Measurements from ENCODE around the gene GUK1. TPM values are rescaled to one million over a fixed set of nuclear protein-coding genes. Genes with fewer than 3 reads are reported as not detected.

The GUK1 gene
- total and polyA plus RNA-seq, 2 of the 8 experiments (the other 6 are each of a cell fraction or from before 2014, with no cell fraction given): 68.5 to 183 TPM

- no peaks in the 10 kb centered on the region for H3K36me3 ChIP-seq (ENCODE audit: control insufficient read depth in 2 of 4, insufficient read depth in 4 of 4, low read length in 3 of 4)
- H2BK15ac ChIP-seq (ENCODE audit: low read length): no peak overlapping the region
- no peak for FAIRE-seq
- peaks cover 0 to 3% (median 0%) of the 10 kb centered on the region in 4 experiments; a peak in 4 of 7 replicates for H3K27me3 ChIP-seq (replicated peaks in 1 of 4; ENCODE audit: control insufficient read depth in 3 of 4, extremely low read depth in 1 of 4, insufficient read depth in 3 of 4, low read length in 3 of 4)
- peaks cover 0 to 1% of the 10 kb centered on the region in 2 experiments; a peak in 1 of 4 replicates for H3K79me2 ChIP-seq (ENCODE audit: control insufficient read depth in 1 of 2, insufficient read depth in 2 of 2, low read length in 2 of 2)
- no peak overlapping the region for H4K8ac ChIP-seq (ENCODE audit: extremely low read depth, insufficient read depth, low read length)
- H4K91ac ChIP-seq (replicated peaks; ENCODE audit: insufficient read length, low read length): no peak overlapping the region
- no peak overlapping the region for H2AFZ ChIP-seq (ENCODE audit: low read length)
- no peak overlapping the region for H3K18ac ChIP-seq (ENCODE audit: extremely low read depth, low read length)
- no peak overlapping the region for H3K56ac ChIP-seq (replicated peaks; ENCODE audit: insufficient read length, low read depth, low read length)
- no peaks in the 10 kb centered on the region for H4K20me1 ChIP-seq (replicated peaks in 1 of 2; ENCODE audit: control insufficient read depth in 1 of 2, insufficient read depth in 2 of 2, low read length in 2 of 2)
- no peaks in the 10 kb centered on the region for H3K79me1 ChIP-seq (ENCODE audit: low read depth, low read length)
- no peak overlapping the region for H2BK20ac ChIP-seq (ENCODE audit: low read length)
- H2AK5ac ChIP-seq (ENCODE audit: low read depth, low read length): no peak overlapping the region
- 84% methylated on average over 6 of the region's 7 CpGs; no CpG with 5 or more reads in 1 of the 2 experiments for WGBS, 2 experiments (ENCODE audit: extremely low coverage in 1 of 2, insufficient coverage in 1 of 2, insufficient read length in 1 of 2, insufficient replicate concordance in 2 of 2, low coverage in 1 of 2, low lambda C conversion rate in 2 of 2, missing lambda C conversion rate in 1 of 2)
- no peak overlapping the region for H2BK12ac ChIP-seq (ENCODE audit: low read depth, low read length)
- H3K9ac ChIP-seq (replicated peaks in 1 of 4; ENCODE audit: extremely low read depth in 1 of 4, low read depth in 3 of 4, low read length in 3 of 4): no peak overlapping the region
- no peak overlapping the region for H3K4me2 ChIP-seq (ENCODE audit: insufficient read depth in 1 of 2, low read depth in 2 of 2, low read length in 2 of 2)
- H3K14ac ChIP-seq (ENCODE audit: insufficient read length): no peak overlapping the region
- H3K23ac ChIP-seq (ENCODE audit: insufficient read length): no peak overlapping the region
- no peak overlapping the region for H4K5ac ChIP-seq (ENCODE audit: insufficient read length, low read depth, low read length)
- H2BK5ac ChIP-seq (ENCODE audit: low read depth, low read length): no peak overlapping the region
- H3K9me3 ChIP-seq (ENCODE audit: insufficient read depth in 2 of 2, low read depth in 1 of 2, low read length in 1 of 2): no peaks in the 10 kb centered on the region
- POLR2A ChIA-PET (ENCODE audit: partially characterized antibody): interaction anchor here (6.5 kb wide), 1 partner anchor 8 kb away, joined by 44 read pairs; no protein-coding TSS in a partner anchor
- H3K27ac ChIP-seq (ENCODE audit: low read depth, low read length): no peak overlapping the region
- no peak for TF ChIP-seq CBX5 (IDR thresholded peaks at IDR 0.05; ENCODE audit: low read depth, low read length)
- no peak for TF ChIP-seq TBP (IDR thresholded peaks at IDR 0.05; ENCODE audit: low read depth, low read length)
- no peak for TF ChIP-seq SUZ12 (IDR thresholded peaks at IDR 0.05; ENCODE audit: low read length)
- CTCF ChIA-PET (ENCODE audit: partially characterized antibody): interaction anchor here (0.7 to 1.7 kb wide), 2 partner anchors 9 to 15 kb away, joined by 3 to 4 read pairs; no protein-coding TSS in a partner anchor
- no peak overlapping the region for H3K4ac ChIP-seq (replicated peaks; ENCODE audit: insufficient read length, low read depth, low read length)
- DNase-seq (ENCODE audit: low read depth in 1 of 2, low spot score in 2 of 2): no peak
- H3K4me1 ChIP-seq (replicated peaks in 1 of 4; ENCODE audit: control insufficient read depth in 3 of 4, insufficient read depth in 4 of 4, low read length in 3 of 4): peaks cover 0 to 9% (median 6%) of the 10 kb centered on the region in 4 experiments; a peak in 6 of 7 replicates
- H2BK120ac ChIP-seq (replicated peaks; ENCODE audit: low read depth, low read length): no peak overlapping the region
- H3K23me2 ChIP-seq (ENCODE audit: low read depth, low read length): peaks cover 5% of the 10 kb centered on the region; the same call in 1 of the 2 replicates
- H3K4me3 ChIP-seq (ENCODE audit: extremely low read depth in 1 of 4, insufficient read depth in 2 of 4, low read depth in 3 of 4, low read length in 4 of 4): no peak overlapping the region
Measured at GRCh38 chr1:228161362-228161761, 21.3 kb downstream of the GUK1 start.
